ENCODE results near the gene TBL1X.

The TBL1X gene

DNA sequence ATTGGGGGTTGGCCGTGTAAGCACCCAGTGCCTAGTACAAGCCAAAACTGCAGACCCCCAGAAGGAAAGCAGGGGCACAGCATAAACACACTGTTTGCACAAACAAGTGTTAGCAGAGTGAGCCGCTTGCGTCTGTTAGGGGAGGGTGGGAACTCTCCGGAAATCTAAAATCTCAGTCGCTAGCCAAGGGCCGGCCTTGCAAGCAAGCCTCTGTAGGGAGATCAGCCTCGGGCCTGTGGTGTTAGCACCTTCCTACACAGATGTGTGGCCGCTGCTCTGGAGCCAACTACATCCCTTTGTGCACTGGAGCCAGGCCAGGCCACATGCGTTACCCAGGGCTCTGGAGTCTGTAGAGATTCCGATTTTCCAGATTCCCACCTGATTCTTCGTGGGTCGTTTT, 233.7 kb downstream of the TBL1X start:
- H3K27ac ChIP-seq = no peak overlapping the region
- TF ChIP-seq ZFX (IDR thresholded peaks at IDR 0.05; ENCODE audit: borderline replicate concordance) = no peak
- TF ChIP-seq, protein P1, sequence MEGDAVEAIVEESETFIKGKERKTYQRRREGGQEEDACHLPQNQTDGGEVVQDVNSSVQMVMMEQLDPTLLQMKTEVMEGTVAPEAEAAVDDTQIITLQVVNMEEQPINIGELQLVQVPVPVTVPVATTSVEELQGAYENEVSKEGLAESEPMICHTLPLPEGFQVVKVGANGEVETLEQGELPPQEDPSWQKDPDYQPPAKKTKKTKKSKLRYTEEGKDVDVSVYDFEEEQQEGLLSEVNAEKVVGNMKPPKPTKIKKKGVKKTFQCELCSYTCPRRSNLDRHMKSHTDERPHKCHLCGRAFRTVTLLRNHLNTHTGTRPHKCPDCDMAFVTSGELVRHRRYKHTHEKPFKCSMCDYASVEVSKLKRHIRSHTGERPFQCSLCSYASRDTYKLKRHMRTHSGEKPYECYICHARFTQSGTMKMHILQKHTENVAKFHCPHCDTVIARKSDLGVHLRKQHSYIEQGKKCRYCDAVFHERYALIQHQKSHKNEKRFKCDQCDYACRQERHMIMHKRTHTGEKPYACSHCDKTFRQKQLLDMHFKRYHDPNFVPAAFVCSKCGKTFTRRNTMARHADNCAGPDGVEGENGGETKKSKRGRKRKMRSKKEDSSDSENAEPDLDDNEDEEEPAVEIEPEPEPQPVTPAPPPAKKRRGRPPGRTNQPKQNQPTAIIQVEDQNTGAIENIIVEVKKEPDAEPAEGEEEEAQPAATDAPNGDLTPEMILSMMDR (IDR thresholded peaks at IDR 0.05) = no peak

DNA sequence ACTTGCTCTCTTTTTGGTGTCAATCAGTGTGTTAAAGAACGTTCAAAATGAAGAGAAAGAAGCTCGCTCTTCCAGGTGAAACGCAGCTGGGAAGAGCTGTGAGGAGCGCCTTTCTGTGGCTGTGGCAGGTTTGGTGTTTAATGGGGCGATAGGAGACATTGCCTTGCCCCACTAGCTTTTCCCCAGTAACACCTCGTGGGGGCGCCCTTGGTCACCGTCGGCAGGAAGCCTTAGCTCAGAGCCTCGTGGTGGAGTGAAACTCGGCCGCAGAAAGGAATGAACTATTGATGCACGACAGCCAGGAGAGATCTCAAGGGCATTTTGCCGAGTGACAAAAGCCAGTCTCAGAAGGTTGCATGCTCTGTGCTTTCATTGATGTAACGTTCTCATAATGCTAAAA, 235.7 kb downstream of the TBL1X start:
- H3K27ac ChIP-seq = no peak overlapping the region
- TF ChIP-seq, protein P1 (IDR thresholded peaks at IDR 0.05) = peak; percentile 24; the same call in 1 of the 2 replicates
- TF ChIP-seq ZFX (IDR thresholded peaks at IDR 0.05; ENCODE audit: borderline replicate concordance) = no peak

DNA sequence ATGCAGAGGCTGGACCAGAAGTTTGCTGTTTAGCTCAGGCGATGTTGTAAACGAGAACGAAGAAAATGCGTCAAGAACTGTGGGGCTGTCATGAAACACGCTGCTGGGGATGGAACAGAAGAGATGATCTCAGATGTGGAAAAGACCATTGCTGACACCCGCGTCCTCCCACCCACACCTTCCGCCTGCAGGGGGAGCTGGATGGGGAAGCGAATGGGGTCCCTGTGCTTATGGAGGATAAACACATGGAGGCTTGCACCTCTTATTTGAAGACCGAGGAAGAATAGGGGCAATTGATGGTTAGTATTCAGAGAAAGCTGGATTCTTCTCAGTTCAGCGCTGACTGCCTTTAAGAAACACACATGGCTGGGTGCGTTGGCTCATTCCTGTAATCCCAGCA, 236.9 kb downstream of the TBL1X start:
- no peak for TF ChIP-seq ZFX (IDR thresholded peaks at IDR 0.05; ENCODE audit: borderline replicate concordance)
- TF ChIP-seq, protein P1 (IDR thresholded peaks at IDR 0.05) = no peak

DNA sequence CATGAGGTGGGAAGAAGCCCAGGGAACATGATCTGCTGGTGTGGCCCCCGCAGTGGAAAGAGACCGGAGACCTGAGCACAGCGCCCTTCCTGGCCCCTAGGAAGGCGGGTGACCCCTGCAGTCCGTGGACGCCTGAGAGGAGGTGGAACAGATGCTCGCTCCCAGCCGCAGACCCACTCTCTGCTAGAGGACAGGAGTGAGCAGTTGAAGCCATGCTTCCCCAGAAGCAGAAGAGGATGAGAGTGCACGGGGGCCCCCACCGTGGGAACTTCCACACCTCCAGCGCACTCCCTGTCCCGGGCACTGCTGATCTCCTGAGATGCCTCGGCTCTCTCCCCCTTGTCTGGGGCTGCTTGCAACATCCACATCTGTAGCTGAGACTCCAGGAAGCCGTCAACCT, 238.5 kb downstream of the TBL1X start:
- H3K27ac ChIP-seq = no peak overlapping the region
- no peak for TF ChIP-seq ZFX (IDR thresholded peaks at IDR 0.05; ENCODE audit: borderline replicate concordance)
- TF ChIP-seq, protein P1 (IDR thresholded peaks at IDR 0.05) = no peak

More for the DNA sequence above, 236.9 kb downstream of the TBL1X start:
- H3K27ac ChIP-seq = no peak overlapping the region

DNA sequence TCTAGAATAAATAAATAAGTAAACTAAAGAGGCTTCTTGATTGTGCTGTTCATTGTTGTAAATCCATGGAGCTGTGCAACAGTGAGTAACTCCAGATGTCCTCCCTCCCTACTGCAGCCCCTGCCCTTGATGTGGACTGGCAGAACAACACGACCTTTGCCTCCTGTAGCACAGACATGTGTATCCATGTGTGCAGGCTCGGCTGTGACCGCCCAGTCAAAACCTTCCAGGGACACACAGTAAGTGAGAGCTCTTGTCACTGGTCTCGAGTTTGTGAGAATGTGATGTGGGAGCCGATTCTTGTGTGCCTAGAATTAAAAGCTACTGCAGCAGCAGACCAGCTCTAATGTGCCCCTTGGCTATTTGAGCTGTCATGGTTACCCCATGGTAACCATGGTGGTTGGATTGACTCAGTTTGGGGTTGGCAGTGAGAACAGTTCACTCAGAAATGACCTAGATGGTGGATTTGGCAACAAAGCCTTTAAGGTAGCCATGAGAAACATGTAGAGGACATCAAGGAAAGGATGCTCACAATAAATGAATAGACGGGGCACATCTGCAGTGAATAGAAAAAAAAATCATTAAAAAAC, 240.1 kb downstream of the TBL1X start:
- H3K27ac ChIP-seq = no peak overlapping the region
- TF ChIP-seq, protein P1 (IDR thresholded peaks at IDR 0.05) = no peak
- no peak for TF ChIP-seq ZFX (IDR thresholded peaks at IDR 0.05; ENCODE audit: borderline replicate concordance)

DNA sequence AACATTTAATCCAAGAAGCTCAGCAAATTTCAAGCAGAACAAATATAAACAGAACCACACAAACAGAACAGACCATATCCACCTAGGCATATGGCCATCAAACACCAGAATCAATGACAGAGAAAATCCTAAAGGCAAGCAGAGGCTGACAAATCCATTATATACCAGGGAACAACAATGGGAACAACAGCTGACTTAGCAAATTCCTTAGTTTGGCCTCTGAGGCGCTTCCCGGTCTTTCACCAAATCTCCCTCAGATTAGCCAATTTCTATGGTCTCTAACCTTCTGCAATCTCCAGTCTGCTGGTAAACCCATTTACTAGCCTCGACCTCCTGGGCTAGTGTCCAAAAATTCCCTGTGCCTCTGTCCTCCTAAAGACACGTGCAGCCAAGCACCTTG, 241.6 kb downstream of the TBL1X start:
- H3K27ac ChIP-seq = no peak overlapping the region
- TF ChIP-seq ZFX (IDR thresholded peaks at IDR 0.05; ENCODE audit: borderline replicate concordance) = no peak
- TF ChIP-seq, protein P1 (IDR thresholded peaks at IDR 0.05) = no peak

DNA sequence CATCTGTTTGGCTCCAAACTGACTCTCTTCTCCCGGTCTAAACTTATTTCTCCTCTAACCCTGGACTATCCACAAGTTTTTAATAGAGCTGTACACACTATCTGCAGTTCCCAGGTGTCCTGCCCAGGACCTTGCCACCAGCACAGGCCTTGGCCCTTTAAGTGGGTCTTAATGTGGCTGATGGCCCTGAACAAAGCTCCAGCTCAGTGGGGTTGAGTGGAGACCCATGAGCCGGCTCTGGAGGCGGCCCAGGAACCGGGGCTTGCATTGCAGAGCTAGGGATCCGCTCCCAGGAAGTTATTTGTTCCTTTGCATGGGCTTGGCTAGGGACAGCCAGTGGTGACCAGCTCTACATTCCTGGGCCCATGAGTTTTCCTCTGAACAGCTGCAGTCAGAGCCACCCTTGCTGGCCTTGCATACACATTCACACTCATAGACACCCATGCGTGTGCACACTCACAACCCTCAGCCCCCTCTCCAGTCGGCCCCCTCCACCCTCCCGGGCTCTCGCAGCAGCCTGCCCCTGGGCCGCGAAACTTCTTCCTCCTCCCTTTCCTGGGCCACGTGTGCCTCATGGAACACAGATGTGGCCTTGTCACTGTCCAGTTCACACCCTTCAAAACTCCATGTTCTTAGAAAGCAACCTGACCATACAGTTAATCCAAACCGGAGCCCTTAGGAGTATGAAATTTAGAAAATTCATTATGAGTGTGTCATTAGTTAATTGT, 242.6 kb downstream of the TBL1X start:
- H3K27ac ChIP-seq = no peak overlapping the region

More for the DNA sequence above, 242.6 kb downstream of the TBL1X start:
- no peak for TF ChIP-seq ZFX (IDR thresholded peaks at IDR 0.05; ENCODE audit: borderline replicate concordance)
- TF ChIP-seq, protein P1 (IDR thresholded peaks at IDR 0.05) = no peak
